Retinal pigment epithelial cell (primary cell): ENCODE data around the gene ROCK1.

Source experiments
- DNase-seq: peaks from one replicate; pipeline ENCODE4 v3.0.0-alpha.2; 2010; ENCODE audit warnings: low read depth
- H3K4me3 ChIP-seq: 2 replicates; pipeline ENCODE4 v1.5.1; 2011; ENCODE audit warnings: mild to moderate bottlenecking, low read length, control low read depth, moderate library complexity
- TF ChIP-seq, protein P1 (sequence below): conservative IDR thresholded peaks from 2 replicates; pipeline ENCODE4 v1.5.1; 2011; ENCODE audit warnings: low read depth, low read length, control low read depth, inconsistent platforms

ROCK1 gene

DNA sequence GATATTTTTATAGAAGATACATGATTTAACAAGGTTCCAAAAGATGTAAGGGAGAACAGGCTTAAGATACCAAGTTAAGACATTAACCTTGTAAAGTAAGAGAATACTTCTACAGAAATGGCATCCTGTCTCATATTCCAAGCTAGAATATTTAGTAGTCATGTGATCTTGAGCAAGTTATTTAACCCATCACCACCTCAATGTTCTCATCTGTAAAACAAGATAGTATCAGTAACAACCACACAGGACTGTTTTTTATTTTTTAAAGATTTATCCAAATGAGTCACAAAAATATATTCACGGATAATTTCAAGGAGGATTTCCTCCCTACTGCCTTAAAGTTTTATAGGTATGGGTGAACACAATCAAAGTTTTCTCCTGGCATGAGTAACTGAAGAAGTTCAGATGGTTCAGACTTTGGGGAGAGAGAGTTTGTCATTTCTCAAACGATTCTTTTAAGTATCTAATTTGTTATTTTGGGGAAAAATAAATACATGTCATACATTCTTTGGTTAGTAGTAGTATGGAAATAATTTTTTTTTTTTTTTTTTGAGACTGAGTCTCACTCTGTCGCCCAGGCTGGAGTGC, 25.9 kb downstream of the ROCK1 start:
- DNase-seq: no peak
- TF ChIP-seq, protein P1, sequence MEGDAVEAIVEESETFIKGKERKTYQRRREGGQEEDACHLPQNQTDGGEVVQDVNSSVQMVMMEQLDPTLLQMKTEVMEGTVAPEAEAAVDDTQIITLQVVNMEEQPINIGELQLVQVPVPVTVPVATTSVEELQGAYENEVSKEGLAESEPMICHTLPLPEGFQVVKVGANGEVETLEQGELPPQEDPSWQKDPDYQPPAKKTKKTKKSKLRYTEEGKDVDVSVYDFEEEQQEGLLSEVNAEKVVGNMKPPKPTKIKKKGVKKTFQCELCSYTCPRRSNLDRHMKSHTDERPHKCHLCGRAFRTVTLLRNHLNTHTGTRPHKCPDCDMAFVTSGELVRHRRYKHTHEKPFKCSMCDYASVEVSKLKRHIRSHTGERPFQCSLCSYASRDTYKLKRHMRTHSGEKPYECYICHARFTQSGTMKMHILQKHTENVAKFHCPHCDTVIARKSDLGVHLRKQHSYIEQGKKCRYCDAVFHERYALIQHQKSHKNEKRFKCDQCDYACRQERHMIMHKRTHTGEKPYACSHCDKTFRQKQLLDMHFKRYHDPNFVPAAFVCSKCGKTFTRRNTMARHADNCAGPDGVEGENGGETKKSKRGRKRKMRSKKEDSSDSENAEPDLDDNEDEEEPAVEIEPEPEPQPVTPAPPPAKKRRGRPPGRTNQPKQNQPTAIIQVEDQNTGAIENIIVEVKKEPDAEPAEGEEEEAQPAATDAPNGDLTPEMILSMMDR: no peak

DNA sequence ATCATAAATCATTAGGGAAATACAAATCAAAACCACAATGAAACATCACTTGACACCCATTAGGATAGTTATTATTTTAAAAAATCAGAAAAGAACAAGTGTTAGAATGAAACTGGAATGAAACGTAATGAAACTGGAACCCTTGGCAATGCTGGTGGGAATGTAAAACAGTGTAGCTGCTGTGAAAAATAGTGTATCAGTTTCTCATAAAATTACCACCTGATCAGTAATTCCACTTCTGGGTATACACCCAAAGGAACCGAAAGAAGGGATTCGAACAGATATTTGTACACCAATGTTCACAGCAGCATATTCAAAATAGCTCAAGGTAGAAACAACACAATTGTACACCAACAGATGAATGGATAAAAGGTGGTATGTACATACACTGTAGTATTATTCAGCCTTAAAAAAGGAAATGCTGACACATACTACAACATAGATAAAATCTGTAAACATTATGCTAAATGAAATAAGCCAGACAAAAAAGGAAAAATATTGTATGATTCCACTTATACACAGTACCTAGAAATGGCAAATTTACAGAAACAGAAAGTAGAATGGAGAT, 27.0 kb downstream of the ROCK1 start:
- DNase-seq: no peak
- TF ChIP-seq, protein P1: no peak

More for the DNA sequence above, 25.9 kb downstream of the ROCK1 start:
- H3K4me3 ChIP-seq: no peak overlapping the region

DNA sequence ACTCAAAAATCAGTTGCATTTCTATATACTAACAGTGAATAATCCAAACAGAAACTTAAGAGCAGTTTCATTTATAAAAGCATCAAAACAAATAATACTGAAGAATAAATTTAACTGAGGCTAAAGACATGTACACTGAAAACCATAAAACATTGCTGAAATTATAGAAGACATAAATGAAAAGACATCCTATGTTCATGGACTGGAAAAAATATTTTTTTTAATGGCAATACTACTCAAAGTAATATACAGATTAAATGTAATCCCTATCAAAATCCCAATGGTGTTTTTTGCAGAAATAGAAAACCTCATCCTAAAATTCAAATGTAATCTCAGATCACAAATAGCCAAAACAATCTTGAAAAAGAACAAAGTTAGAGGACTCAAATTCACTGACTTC, 28.6 kb downstream of the ROCK1 start:
- H3K4me3 ChIP-seq: no peak overlapping the region
- DNase-seq: no peak
- TF ChIP-seq, protein P1: no peak

More for the DNA sequence above, 27.0 kb downstream of the ROCK1 start:
- no peak overlapping the region for H3K4me3 ChIP-seq

DNA sequence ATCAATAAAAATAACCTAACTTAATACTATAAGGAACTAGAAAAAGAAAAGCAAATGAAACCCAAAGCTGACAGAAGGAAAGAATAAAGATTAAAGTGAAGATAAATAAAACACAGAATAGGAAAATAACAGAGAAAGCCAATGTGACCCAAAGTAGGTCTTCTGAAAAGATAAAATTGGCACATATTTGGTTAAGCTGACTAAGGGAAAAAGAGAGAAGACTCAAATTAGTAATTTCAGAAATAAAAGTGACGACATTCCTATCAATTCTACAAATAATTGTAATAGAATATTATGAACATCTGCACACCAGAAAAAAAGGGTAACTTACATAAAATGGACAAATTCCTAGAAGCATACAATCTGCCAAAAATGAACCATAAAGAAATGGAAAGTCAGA, 30.2 kb downstream of the ROCK1 start:
- DNase-seq: no peak
- TF ChIP-seq, protein P1: no peak
- no peak overlapping the region for H3K4me3 ChIP-seq

DNA sequence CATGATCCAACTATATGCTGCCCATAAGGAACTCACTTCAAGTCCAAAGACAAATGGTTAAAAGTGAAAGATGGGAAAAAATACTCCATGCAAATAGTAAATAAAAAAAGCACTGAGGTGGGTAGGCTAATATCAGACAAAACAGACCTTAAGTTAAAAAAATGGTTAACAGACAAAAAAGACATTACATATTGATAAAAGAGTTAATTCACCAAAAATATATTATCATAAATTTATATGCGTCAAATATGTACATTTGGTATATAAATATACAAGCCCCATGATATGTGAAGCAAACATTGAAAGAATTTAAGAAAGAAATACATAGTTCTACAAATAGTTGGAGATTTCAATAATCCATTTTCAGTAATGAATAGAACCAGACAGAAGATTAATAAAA, 31.0 kb downstream of the ROCK1 start:
- TF ChIP-seq, protein P1: no peak
- no peak for DNase-seq
- H3K4me3 ChIP-seq: no peak overlapping the region

DNA sequence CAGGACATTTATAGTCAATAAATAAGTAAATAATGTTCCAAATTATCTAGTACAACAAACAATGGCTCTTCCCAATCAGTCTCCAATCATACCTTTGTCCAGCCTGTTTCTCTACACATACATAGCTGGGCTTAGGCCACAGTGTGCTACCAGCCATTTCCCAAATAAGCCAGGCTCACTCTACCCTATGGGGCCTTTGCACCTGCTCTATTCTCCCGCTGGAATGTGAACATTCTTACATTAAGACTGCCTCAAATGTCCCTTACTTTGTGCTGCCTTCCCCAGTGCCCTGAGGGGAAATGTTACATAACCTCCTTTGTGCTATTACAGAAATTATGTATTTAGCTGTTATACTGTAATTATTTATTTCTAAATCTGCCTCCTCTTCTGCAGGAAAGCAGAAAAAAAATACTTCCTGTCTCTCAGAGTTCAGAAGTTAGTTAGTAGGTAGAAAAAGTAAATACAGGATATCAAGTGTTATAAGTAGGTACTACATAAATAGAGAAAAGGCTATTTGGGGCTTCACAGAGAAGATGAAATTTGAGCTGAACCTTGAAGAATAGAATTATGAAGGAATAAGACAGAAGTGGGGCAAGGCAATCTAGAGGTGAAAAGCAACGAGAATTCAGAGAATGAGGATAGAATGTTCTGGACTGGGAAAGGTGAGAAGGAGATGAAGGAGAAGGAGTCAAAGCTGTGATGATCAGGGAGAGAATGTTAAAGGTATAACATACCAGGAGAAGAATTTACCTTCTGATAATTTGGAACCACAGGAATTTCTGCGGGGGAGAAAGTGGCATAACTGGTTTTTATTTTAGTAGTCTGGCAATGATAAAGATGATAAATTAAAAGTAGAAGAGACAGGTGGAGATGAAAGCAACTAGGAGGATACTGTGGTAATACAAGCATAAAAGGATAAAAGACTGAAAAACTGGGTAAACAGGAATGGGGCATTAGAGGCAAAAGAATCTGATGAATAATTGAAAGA, 37.0 kb downstream of the ROCK1 start:
- TF ChIP-seq, protein P1: no peak
- H3K4me3 ChIP-seq: no peak overlapping the region
- no peak for DNase-seq

DNA sequence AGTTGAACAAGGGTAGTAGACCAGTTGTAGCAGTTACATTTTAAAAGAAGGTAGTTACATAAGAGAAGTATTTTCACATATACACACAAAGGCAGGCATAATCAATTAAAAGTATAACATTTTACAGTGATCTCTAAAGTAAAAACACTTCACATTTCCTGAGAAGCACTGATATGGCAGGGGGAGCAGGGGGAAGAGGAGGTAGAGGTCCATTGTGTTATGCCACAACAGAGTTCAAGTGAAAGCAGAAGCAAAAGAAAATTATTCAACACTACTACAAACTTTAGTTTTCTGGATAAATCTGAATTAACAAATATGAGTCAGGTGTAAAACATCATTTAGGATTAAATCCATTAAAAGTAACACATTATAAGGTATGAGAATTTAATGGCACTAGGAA, 38.4 kb downstream of the ROCK1 start:
- TF ChIP-seq, protein P1: no peak
- H3K4me3 ChIP-seq: no peak overlapping the region
- DNase-seq: no peak
